Measurements from ENCODE around the gene ARMC12.

The ARMC12 gene

DNA sequence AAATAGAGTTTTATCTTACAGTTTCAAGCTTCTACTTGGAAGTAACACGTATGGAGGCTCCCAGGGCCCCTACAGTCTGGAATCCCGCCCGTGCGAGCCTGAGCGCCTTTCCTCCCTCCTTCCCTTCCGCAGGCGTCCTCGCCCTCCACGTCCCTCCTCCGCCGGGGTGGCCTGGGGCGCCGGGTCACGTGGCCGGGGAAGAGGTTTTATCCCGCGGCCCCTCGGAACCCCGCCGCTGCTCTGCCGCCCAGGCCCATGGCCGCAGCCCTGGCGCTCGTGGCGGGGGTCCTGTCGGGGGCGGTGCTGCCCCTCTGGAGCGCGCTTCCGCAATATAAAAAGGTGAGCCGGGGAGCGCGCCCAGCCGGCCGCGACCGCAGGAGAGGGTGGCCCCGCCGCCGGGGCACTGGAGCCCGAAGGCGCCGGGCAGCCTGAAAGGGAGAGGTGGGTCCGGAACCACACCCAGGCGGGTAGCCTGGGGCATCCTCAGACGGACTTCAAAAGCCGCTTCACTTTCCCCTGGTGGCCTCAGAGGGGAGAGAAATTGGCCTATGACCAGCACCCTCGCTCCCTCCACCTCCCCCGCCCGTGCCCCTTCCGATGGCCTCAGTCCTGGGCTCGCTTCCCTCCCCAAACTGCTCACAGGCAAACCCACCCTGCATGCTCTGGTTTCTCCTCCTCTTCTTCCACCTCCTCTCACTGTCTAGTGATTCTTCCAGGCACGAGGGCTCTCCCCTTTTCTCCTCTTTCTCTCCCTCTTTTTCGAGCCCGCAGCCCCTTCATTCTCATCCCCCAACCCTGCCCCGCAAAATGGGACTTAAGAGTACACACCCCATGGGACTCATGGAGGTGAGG is 39.8 kb downstream of the ARMC12 start, which contains the start of gene CLPSL2:
Gene CLPSL2, plus strand, starts transcription at position 235 of the 852 bp plus-strand sequence. Its CDS starts 21 bp downstream, at position 256.
- DNase-seq (ENCODE audit: low spot score): peak; percentile 34

GRCh38 chr6:35777356-35778102 is 40.7 kb downstream of the ARMC12 start:
- DNase-seq (ENCODE audit: low spot score): no peak

DNA sequence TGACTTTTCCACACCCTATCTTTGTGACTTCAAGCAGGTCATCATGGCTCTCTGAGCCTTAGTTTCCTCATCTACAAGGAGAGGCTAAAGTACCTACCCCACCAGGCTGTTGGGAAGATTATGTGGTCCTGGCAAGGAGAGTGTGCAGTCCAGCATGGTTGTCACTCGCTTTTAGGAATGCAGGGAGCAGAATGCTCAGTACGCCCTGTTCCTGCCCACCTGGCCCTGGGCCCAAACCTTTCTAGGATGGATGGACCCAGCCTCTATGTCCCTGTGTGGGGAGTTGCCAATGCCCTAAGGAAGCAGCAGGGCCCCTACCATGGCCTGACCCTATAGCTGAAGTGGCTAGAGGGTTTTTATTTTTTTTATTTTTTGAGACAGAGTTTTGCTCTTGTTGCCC is 41.6 kb downstream of the ARMC12 start:
- DNase-seq (ENCODE audit: low spot score): no peak

DNA sequence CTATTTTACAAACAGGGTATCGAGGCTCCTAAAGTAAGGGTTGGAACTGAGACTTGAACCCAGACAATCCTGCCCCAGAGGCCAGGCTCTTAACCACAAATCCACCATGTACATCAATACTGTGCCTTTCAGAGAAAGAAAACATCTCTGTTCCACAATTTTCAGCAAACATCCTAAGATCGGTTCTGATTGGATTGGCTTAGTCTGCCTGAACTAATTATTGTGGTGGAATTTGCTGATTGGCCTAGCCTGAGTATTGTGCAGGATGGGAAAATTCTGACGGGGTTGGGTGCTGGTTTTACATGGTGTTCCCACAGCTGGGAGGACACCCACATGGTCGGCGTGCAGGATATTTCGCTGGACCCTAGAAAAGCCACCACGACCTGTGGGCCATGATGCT is 43.9 kb downstream of the ARMC12 start, which contains the start of gene CLPSL1:
Gene CLPSL1, plus strand, starts transcription at position 301 of the 400 bp plus-strand sequence. Its CDS starts 92 bp downstream, at position 393.
- DNase-seq (ENCODE audit: low spot score): no peak

DNA sequence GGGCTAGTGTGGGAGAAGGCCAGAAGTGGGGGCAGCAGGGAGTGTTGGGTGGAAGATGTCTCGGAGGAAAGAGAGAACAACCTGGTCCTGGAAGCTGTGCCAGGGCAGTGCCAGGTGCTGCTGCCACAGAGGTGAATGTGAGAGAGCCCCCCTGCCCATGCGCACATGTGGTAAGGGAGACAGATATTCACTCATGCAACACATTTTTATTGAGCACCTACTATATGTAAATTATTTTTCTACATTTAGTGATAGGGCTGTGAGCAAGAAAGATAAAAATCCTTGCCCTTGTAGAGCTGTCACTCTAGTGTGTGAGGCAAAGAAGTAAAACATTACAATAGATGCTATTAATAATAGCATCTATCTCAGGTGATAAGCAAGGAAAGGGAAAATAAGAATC is 44.5 kb downstream of the ARMC12 start:
- no peak for DNase-seq (ENCODE audit: low spot score)

DNA sequence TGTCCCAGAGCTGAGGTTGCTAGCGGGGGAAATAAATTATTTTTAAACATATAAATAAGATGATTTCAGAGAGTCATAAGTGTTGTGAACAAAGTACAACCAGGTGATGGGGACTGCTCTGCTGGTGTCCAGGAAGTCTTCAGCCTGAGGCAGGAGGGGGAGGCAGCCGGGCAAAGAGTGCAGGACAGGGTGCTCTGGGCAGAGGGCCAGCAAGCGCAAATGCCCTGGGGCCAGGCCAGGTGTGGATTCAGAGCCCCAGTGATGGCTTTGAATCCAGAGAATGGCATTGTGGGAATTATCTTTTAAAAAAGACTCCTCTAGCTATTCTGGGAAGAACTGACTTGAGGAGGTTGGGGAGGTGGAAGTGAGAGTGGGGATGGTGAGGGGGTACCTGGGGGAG is 45.6 kb downstream of the ARMC12 start:
- no peak for DNase-seq (ENCODE audit: low spot score)

GRCh38 chr6:35784200-35784599 is 47.4 kb downstream of the ARMC12 start:
- DNase-seq (ENCODE audit: low spot score): no peak

DNA sequence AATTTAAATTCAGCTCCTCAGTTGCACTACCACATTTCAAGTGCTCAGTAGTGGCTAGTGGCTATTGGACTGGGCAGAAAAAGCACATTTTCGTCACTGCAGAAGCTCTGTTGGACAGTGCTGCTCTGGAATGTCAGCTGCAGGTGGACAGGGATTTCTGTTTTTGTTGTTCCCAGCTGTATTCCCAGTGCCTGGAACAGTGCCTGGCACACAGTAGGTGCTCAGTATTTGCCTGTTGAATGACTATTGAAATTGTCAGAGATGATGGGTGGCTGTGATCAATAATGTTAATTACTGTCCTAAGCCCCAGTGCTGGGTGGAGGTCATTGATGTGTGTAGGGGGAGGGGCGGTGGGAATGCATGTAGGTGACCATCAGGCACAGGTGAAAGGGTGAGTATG is 49.4 kb downstream of the ARMC12 start:
- no peak for DNase-seq (ENCODE audit: low spot score)

GRCh38 chr6:35786810-35787209 is 50.0 kb downstream of the ARMC12 start:
- peak; percentile 64 for DNase-seq (ENCODE audit: low spot score)

DNA sequence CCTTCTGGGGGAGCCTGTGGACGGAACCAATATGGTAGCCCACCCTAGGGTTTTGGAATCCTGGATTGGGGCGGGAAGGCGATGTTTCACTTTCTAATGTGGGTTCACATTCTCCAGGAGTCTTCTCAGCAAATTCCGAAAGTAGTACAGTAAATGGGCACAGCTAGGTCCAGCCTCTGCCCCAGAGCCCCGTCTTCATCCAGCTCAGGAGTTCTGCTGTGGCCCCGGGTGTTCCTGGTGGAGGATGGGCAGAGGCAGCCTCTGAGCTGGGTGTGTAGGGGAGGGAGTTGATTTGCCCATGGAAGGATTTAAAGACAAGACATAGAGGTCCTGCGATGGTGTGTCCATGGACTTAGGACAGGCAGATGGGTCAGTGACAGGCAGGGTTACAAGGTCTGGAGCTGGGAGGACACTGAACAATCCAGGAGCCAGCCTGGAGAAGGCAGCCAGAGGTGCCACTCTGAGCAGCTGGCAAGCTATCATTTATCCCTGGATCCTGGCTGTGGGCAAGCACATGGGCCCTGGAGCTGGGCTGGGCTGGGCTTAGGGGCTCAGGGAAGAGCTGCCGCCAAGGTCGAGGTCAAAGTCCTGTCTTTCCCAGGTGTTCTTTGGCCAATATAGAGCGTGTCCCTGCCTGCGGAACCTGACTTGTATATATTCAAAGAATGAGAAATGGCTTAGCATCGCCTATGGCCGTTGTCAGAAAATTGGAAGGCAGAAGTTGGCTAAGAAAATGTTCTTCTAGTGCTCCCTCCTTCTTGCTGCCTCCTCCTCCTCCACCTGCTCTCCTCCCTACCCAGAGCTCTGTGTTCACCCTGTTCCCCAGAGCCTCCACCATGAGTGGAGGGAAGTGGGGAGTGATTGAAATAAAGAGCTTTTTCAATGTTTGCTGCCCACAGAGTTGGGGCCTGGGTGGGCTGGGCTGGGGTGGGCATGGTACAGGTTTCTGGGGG is 50.7 kb downstream of the ARMC12 start:
- peak; percentile 17 for DNase-seq (ENCODE audit: low spot score)

DNA sequence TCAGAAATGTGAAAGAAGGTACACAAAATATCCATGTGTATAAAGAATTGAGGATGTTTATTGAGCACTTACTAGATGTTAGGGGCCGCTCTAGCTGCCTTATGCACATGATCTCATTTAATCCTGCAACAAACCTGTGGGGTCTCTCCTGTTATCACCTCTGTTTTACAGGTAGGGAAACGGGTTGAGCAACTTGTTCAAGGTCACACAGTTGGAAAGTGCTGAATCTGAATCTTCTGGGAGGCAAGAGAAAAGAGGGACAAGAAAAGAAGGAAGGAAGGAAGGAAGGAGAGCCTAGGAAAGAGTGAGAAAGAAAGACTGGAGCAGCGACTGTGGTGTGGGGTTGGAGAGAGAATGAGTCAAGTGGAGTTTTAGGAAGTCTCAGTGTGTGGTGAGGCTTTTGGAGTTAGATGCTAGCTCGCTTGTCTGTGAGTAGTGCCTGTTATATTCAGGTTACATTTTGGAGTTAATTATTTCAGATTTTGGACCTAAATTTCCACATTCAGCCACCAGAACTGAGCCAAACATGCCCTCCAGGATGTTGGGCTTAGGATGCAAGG is 51.7 kb downstream of the ARMC12 start:
- DNase-seq (ENCODE audit: low spot score): no peak

DNA sequence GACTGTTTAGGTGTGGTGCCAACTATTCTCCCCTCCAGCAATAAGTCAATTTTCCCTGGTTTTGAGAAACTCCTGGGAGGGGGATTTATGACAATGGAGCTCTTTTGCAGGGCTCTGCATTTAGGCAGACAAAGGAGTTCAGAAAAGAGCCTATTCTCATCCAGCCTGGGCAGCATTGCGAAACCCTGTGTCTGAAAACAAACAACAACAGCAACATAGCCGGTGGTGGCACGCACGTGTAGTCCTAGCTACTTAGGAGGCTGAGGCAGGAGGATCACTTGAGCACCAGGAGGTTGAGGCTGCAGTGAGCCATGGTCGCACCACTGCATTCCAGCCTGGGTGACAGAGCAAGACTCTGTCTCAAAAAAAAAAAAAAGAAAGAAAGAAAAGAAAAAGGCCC is 53.9 kb downstream of the ARMC12 start:
- DNase-seq (ENCODE audit: low spot score): no peak

DNA sequence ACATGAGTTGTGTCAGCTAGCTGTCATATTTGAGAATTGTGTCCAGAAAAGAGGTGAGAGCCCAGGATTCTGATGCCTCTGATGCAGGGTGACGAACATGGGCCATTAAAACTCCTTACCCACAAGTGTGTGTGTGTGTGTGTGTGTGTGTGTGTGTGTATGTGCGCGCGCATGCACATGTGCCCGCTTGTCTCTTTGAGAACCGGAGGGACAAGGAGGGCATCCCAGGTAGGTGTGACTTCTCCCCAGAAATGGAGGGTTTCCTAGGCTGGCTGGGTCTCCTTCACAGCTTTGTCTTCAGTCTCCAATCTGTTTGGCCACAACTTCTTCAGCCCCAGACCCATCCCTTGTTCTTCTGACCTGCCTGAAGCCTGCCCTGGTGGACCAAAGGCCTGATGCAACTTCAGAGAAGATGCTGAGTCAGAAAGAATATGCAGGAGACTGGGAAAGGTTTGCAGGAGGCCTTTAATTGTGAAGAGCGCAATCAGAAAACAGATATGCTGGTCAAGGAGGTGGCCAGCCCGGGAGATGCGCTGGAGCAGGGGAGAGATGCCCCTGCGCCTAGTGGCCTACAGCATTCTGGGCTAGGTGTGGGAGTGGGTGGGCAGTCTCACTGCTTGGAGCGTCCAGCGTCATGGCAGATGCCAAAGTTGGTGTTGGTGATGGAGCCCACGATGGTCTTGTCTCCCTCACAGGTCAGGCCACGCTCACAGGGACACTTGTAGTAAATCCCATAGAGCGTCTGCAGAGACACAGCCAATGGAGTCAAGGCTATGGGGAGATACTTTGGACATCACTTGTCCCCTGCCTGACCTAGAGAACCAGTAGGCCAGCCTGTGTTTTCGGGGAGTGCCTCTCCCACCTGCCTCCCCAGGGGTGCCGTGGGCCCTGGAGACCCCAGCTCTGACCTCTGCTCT is 58.0 kb downstream of the ARMC12 start:
- DNase-seq (ENCODE audit: low spot score): no peak

- no peak for DNase-seq (ENCODE audit: low spot score)
Observed at GRCh38 chr6:35795453-35796071, 58.7 kb downstream of the ARMC12 start.

- DNase-seq (ENCODE audit: low spot score): no peak
Observed at GRCh38 chr6:35796236-35796635, 59.4 kb downstream of the ARMC12 start.

DNA sequence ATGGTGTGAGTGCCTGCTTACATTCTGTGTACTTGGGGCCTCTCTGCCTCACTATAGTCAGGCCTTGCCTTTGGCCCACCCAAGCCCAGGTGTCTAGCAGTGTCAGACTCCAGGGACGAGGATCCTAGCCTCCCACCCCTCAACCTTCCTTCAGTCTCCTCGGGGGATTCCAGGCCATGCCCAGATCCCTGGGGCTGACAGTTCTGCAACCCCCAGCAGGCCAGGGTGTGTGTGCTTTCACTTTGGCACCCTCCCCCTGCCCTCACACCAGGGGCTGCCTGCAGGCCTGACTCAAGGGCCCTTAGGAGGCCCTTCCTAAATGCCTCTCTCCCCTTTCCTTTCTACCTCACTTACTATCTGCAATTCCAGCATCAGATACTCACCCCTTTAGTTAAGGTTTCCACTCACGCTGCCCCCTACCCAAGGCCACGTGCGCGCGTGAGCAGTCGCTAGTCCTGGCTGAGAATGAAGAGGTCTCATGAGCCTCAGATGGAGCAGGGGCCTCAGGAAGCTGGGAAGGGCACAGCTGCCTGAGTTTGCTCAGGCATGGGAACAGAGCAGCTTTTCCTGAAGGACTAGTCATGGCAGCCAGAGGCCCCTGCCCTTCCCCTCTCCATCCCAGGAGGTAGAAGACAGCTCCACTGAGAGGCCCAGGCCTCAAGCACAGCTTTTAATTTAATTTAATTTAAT is 61.1 kb downstream of the ARMC12 start:
- no peak for DNase-seq (ENCODE audit: low spot score)
